GM19238 (cell line): ENCODE measurements around the gene VAV2.

Experiments
- DNase-seq: peaks from one replicate; pipeline ENCODE4 v3.0.0; 2011; ENCODE audit warnings: low spot score; ENCODE audit not compliant: insufficient read length

VAV2 gene

GRCh38 chr9:133991964-133992779 lies at the start of gene VAV2:
VAV2 (minus strand) TSS chr9:133992324; CDS start chr9:133992278, 46 bp downstream.
- peak; percentile 75 for DNase-seq

GRCh38 chr9:134041649-134041962 lies 49.5 kb upstream of the VAV2 start:
- no peak for DNase-seq

DNA sequence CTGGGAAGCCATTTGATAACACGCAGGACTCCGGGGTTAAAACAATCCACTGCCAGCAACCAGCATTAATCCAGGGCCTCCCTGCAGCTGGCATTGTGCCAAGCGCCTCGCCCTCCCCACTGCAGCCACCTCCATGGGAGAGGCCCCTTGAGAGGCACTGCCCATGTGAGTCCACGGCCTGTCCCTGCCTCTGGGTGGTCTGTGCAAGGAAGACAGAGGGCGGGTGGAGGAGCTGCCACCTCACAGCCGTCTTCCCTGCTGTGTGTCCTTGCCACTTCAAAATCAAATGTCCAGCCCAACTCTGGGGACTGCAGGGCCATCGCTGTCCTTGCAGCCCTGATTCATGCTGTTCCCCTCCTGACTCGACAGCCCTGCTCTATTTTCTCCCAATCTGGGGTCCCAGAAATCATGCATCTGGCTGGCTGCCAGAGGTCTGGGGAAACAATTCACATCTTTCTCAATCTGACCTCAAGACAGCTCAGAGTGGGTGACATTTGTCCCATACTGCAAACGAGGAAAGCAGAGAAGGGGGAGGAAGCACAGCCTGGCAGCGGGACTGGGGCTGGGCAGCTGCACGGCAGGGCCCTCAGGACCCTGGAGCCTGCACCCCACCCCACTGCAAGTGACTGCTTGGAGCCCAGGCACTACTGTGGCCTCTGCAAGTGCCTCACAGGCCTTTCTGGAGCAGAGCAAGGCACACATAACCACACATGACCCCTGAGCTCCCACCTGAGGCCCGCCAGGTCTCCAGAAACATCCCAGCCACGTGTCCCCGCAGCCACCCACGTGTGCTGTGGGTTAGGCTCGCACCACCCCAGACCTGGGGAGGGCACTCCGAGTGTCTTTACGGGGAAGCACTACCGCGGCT lies 48.9 kb upstream of the VAV2 start:
- DNase-seq = no peak

DNA sequence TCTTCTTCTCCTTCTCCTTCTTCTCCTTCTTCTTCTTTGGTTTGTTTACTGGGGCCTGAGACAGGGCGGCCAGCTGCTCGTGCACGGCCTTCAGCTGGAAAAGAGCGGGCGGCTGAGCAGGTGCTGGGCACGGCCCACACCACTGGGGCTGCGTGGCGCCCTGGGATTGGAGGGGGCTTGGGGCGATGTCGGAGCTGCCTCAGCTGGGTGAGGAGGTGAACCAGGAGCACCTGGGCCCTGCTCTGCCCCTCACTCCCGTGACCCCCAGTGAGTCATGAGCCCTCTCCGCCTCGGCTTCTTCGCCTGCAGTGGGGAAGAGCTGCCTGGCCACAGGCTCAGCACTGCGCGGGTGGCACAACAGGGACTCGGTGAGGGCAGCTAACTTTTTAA lies 48.0 kb upstream of the VAV2 start:
- DNase-seq = no peak

- no peak for DNase-seq
Measured at GRCh38 chr9:134039386-134040175, 47.5 kb upstream of the VAV2 start.

- DNase-seq = no peak
Measured at GRCh38 chr9:134037641-134038040, 45.5 kb upstream of the VAV2 start.

- no peak for DNase-seq
Measured at GRCh38 chr9:134036130-134036529, 44.0 kb upstream of the VAV2 start.

DNA sequence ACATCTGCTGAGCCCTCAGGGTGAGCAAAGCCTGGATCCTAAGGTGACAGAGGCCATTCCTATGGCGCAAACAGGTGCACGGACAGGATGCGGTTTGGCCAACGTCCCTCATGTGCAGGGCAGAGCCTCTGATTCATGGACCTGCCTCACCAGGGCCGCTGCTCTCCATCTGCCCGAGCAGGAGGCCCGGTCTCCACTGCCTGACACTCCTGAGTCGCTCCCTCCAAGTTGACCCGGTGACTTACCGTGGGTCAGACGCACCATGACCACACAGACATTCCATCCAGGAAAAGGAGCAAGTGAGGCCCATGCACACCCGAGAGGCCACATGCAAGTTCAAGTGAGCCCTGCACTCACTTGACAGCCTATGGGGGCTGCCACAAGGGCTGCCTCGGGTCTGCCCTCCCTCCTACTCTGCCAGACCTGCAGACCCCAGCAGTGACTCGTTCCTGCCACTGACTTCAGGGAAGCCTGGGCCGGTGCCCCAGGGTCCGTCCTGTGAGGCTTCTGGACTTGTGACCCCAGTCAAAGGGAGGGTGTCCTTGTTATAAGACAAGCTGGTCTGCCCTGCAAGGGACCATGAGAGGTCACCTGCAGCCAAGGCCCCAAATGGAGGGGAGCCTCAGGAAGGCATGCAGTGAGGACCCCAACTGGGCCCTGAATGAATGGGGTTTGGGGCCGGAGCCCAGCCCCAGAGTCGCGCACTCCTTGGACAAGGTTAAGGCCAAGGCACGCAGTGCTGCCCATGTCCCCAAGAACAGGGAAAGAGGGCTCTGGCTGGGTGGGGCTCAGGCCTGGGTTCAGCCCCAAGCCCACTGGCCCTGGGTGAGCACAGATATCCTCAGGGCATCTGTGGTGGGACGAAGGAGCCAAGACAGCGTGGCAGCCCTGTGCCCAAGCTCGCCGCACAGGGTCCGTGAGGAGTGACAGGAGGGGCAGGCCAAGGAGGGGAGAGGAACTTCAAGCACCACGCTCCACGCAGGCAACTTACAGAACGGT lies 43.2 kb upstream of the VAV2 start:
- no peak for DNase-seq

DNA sequence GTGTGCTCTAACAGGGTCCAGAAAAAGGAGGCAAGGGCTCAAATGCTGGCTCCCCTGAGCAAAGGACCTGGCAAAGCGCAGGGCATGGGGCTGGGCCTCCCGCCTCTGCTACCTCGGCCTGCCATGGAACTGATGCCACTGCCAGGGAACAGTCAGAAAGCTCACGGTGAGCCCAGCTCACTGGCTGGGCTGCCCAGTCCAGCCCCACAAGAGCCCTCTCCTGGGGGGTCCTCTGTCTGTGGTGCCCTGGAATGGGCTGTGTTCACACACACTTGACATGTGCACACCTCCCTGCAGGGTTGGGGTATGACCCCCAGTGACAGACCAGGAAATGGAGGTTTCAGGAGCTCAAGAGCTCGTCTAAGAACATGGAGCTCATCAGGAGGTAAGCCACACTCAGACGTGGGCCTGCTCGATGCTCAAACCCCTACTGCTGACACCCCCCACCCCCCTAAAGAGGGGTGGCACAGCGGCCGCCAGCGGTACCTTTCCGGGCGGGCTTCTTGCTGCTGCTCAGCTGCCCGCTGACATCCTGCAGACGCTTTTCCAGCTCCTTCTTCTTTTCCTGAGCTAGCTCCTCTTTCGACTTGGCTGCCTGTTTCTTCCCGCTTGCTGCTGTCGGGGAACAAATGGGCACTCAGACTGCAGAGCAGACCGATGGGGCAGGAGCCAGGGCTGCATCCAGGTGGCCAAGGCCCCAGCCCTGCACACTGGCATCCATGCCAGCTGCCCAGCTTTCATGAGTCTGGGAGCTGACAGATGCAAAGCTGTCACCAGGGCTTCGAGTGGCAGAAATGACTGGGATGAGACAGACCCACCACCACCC lies 42.3 kb upstream of the VAV2 start:
- DNase-seq = no peak

DNA sequence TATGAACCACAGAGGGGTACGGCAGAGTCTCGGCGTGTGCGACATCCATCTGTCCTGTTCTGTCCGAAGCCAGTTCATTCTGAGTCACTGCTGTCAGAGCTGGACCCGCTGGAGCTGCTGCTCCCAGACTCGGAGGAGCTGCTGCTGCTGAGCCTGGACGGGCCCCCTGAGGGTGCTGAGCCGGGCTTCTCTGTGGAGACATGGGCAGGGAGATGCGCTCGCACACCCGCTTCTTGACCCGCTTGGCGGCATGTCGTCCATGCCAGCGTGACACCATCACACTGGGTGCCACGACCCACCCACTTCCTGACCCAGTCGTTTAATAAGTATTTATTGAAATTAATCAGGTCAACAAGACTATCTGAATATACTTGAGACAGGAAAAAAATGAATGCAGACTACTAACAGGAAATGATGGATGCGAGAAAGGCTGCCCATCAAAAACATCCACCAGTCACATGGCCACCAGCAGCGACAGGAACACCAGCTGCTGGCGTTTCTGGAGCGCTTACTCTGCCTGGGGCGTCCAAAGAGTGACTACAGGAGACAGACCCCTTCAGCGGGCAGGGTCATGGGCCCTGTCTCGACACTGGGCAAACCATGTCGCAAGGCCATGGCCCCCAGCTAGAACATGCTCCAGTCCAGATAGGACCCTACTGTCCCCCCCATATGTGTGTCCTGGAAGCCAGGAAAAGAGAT lies 41.5 kb upstream of the VAV2 start:
- no peak for DNase-seq

GRCh38 chr9:134032456-134033222 lies 40.5 kb upstream of the VAV2 start:
- DNase-seq = no peak

- DNase-seq = no peak
Measured at GRCh38 chr9:134031783-134032182, 39.7 kb upstream of the VAV2 start.

DNA sequence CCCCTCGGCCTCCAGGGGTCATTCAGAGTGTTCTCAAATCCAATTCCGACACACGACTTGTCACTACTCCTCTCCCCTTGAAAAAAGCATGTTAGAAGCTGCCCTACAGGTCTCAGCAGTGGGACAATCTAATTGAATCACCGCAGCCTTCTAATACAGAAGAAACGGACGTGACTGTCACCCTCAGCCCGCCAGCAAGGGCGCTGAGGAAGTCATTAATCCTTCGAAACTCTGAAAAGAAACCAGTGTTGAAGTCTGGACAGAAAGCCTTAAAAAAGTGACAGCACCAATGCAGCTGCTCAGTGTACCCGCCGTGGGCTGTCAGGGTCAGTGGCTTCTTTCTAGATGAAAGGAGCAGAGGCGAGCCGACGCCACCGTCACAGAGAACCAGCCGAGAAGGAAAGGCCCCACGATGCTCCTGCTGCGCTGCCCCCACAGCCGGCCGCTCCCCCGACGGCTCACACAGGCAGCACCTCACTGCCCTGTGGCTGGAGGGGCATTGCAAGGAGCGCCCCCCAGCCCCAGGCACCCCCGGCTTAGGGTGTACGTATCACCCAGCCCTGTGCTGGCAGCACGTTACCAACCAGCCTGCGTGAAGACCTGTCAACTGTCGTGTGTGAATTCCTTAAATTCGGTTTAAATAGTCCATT lies 38.8 kb upstream of the VAV2 start:
- DNase-seq = no peak

DNA sequence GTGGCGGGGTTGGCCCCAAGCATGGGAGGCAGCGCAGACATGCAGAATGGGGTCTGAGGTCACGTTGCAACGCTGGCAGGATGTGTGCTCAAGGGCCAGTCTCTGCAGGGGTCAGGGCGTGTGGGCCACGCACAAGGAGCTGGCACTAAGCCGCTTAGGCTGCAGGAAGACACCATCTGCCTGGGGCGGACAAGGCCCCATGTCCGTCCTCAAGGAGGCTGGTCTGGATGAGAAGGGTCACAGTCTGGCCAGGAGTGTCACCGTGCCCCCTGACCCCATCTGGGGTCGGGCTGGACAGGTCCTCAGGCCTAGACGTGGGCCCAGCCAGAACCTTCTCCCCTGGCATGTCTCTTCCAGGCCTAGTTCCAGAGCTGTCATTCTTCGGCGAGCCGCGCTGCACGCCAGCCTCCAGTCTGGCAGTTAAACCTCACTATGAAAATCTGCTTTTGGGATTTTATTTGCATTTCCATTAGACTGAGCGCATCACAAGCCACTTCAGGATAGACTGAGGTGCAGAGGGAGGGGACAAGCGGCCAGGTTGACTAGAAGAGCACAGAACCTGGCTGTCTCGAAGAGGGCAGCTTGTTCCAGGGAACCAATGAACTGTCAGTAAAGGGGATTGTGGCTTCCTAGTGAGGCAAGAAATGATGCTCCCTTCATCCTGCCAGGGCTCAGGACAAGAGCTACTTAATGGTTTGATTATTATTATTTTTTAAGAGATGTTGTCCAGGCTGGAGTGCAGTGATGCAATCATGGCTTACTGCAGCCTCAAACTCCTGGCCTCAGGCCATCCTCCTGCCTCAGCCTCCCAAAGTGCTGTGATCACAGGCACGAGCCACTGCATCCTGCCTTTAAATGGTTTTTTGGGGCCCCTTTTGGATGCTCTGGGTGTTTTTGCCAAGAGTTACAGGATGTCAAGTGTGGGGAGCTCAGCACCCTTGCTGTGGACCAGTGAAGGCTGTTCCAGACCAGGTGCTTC lies 37.4 kb upstream of the VAV2 start:
- DNase-seq = no peak

DNA sequence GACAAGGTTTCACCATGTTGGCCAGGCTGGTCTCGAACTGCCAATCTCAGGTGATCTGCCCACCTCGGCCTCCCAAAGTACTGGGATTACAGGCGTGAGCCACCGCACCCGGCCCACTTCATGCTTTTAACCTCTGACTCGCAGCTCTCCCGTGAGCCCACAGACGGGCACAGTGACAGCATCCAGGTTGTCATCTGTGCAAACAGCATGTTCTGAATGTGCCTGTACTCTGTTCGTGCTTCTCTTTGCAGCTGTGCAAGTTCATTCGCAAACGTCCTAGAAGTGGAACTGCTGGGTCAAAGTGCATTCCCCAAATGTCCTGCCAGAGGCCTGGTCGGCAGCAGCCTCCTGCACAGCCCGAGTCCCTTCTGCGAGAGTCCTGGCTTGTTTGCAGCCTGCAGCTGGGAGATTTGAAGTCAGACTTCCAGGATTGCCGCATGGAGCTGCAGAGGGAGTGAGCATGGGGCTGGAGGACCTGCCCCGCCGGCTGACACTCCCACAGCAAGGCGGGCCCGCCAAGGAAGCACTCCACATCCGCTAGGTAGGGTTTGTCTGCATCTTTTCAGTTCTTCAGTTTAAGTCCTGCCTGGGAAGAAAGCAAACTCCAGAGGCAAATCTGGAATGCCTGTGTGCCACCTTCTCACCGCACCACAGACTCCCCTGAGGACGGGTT lies 36.6 kb upstream of the VAV2 start:
- DNase-seq = no peak

GRCh38 chr9:134028076-134028475 lies 36.0 kb upstream of the VAV2 start:
- DNase-seq = no peak
